HFF-Myc (cell line): Measurements from ENCODE around the gene PTPN20.

Experiments used
- DNase-seq: peaks from one replicate; pipeline ENCODE4 v3.0.0-alpha.2; 2011; ENCODE audit warnings: low read depth; ENCODE audit errors: extremely low read depth
- H3K4me3 ChIP-seq: replicated peaks from 2 replicates; pipeline ENCODE4 v1.5.1; 2011; ENCODE audit warnings: low read depth, mild to moderate bottlenecking, control low read depth, low read length
- TF ChIP-seq, protein P1 (sequence below): IDR thresholded peaks from 2 replicates; pipeline ENCODE4 v1.5.1; 2012; ENCODE audit warnings: mild to moderate bottlenecking, low read depth, low read length, control low read depth; ENCODE audit errors: missing control alignments

PTPN20 gene

DNA sequence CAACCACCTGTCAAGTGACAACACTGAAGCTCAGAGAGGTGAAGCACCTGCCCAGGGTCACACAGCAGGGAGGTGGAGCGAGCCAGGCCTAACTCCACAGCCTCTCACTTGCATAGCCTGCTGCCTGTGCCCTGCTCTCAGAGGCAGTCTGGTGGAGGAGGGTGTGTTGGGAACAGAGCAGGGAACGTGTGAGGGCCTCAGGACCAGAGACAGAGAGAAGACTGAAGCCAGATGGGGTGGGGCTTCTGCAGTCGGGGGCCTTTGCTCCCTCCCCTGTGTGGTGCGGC is 114.0 kb downstream of the PTPN20 start:
- DNase-seq: no peak
- no peak overlapping the region for H3K4me3 ChIP-seq
- TF ChIP-seq, protein P1, sequence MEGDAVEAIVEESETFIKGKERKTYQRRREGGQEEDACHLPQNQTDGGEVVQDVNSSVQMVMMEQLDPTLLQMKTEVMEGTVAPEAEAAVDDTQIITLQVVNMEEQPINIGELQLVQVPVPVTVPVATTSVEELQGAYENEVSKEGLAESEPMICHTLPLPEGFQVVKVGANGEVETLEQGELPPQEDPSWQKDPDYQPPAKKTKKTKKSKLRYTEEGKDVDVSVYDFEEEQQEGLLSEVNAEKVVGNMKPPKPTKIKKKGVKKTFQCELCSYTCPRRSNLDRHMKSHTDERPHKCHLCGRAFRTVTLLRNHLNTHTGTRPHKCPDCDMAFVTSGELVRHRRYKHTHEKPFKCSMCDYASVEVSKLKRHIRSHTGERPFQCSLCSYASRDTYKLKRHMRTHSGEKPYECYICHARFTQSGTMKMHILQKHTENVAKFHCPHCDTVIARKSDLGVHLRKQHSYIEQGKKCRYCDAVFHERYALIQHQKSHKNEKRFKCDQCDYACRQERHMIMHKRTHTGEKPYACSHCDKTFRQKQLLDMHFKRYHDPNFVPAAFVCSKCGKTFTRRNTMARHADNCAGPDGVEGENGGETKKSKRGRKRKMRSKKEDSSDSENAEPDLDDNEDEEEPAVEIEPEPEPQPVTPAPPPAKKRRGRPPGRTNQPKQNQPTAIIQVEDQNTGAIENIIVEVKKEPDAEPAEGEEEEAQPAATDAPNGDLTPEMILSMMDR: no peak

DNA sequence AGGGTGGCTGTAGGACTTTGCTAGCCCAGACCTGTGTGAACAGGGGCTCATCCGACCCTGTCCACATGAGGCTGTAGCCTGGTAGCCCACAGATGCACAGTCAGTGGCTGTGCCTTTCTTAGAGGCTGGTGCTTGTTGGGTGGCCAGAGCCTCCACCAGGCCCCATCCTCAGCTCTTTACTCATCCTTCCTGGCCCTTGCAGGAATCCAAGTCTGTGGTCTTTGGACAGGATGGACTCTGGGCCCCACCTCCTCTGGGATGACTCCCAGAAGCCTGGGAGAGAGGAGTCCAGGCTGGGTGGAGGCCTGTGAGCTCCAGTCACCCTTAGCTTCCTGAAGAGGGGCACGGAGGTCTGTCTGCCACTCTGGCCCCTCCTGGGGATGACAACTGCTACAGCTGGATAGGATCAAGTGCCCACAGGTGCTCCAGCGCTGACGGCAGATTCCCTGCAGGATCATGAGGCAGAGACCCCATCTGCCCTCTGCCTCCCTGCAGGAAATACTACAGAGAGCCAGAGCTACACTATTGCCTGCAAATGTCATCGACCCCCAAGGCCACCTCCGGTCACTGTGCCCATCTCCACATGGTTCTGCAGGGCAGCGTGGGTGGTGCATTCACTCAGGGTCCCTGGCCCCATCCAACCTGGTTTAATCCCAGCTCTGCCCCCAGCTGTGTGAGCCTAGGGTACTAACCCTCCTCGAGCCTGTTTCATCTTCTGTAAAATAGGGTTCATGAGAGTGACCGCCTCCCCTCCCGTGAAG is 114.5 kb downstream of the PTPN20 start:
- no peak for DNase-seq
- TF ChIP-seq, protein P1: no peak

DNA sequence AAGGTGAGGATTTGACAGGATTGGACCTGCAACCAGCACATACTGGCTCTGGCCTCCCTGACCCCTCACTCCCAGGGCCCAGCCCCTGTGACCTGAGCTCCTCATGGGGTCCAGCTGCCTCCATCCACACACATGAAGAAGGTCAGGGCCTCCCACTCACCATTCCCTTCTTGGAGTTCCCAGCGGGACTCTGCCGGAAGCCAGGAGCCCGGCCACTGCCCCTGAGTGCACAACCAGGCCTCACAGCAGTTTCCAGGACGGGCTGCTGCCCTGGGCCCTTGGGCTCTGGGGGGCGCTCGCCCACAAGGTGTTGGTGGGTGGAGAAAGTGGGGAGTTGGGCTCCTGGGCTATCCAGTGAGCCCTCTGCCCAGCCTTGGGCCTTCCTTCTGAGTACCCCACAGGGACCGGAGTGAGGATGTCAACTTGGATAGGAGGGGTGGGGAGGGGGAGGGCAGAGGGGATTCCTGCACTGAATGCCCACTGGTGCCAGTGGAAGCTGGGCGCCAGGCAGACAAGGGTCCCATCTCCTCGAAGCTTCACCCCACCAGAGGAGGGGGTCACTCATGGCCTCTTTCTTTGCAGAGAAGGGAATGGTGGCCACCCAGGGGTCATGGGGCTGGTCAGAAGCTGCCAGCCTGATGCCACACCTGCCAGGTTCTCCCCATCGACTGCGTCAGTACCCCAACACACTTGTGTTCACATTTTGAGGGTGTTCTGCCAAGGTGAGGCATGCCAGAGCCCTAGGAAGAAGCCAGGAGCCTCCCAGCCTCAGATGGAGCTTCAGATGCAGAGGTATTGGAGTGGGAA is 115.3 kb downstream of the PTPN20 start:
- TF ChIP-seq, protein P1: no peak

More for the DNA sequence above, 114.5 kb downstream of the PTPN20 start:
- H3K4me3 ChIP-seq: no peak overlapping the region

DNA sequence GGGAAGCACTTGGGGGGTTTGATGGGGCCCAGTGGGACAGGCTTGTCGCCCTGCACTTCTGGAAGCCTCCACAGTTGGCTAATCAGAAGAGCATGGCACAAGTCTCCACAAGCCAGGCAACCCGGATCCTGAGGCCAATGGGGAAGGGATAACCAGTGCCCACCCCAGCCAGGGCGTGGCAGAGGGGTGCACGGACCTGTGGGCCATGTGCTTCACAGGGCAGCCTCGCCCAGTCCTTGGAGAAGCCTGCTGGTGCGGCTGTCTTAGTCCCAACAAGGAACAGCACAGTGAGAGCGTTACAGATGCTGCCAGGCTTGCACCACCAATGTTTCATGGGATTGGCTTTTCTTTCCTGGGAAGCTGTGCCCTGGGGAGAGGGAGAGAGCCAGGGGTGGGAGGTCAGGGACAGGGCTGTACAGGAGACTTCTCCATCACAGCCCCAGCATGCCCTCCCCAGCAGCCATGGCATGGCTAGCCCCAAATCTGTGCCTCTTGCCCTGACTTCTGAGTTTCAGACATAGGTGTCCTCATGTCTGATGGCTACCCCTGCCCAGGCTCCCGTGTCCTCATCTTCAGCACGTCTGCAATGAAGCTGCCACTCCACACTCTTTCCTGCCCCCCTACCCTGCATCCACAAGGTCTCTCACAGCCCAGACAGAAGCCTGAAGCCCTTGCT is 116.0 kb downstream of the PTPN20 start:
- no peak overlapping the region for H3K4me3 ChIP-seq
- DNase-seq: no peak
- TF ChIP-seq, protein P1: no peak

More for the DNA sequence above, 115.3 kb downstream of the PTPN20 start:
- H3K4me3 ChIP-seq: no peak overlapping the region
- DNase-seq: no peak

DNA sequence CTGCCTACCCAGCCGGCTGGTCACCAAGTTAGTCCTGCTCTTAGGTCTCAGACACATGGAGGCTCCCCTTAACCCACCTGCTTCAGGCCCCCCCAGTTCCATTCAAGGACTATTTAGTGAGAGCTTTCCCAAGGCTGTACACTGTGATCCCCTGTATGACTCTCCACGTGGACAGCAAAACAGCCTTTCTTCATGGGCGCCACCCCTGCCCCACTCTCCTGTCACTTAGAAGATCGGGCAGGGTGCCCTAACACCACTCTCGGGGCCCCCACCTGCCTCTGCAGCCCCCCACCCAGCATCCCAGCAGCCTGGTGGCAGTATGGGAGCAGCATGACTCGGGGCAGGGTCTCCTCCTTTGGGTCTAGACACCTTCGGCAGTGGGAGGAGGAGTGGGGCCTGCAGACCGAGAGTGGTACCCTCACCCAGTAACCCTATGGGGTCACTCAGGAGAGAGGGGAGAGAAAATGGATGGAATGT is 116.6 kb downstream of the PTPN20 start:
- TF ChIP-seq, protein P1: no peak
- DNase-seq: no peak
- H3K4me3 ChIP-seq: no peak overlapping the region

DNA sequence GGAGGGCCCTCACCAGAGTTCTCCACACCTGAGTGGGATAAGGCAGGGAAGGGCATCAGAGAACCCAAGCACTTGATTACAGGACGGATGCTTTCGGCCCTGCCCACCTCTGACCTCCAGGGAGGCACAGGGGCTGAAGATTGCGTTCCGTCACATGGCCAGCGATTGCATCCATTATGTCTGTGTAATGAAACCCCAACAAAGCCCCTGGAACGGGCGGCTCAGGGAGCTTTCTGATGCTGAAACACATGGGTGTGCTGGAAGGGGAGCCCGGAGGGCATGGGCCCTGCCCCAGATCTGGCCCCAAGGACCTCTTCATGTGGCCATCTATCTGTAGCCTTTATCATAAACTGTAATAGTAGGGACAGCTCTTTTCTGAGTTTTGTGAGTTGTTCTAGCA is 117.2 kb downstream of the PTPN20 start:
- H3K4me3 ChIP-seq: no peak overlapping the region
- no peak for DNase-seq
- TF ChIP-seq, protein P1: no peak
